ENCODE measurements around the gene ZRANB3. TPM values are rescaled to one million over a fixed set of nuclear protein-coding genes. Genes with fewer than 3 reads are reported as not detected.

Gene ZRANB3
- total RNA-seq, 1 donor from 2014 or later, result 11.0 TPM

DNA sequence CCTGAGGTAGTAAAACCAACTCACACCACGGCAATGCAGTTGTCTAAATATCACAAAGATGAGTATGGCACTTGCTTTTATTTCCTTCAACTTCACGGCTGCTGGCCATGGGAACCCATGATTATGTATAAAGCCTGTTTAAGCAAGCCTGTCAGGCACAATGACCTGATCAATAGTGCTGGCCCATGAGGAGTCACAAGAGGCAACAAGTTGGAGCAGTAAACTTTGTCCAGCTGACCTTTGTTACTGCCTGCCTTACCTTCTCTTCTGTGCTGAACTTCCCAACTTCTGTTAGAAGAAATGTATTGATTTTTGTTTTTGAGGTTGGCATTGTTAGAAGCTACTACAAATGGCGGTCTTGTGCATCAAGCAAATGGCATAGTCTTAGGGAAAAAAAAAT, 327.1 kb downstream of the ZRANB3 start:
- no peak overlapping the region for H3K4me3 Mint-ChIP-seq (ENCODE audit: unreplicated experiment)
- no peaks in the 10 kb centered on the region for H3K27me3 Mint-ChIP-seq (ENCODE audit: unreplicated experiment)
- TF ChIP-seq, protein P1, sequence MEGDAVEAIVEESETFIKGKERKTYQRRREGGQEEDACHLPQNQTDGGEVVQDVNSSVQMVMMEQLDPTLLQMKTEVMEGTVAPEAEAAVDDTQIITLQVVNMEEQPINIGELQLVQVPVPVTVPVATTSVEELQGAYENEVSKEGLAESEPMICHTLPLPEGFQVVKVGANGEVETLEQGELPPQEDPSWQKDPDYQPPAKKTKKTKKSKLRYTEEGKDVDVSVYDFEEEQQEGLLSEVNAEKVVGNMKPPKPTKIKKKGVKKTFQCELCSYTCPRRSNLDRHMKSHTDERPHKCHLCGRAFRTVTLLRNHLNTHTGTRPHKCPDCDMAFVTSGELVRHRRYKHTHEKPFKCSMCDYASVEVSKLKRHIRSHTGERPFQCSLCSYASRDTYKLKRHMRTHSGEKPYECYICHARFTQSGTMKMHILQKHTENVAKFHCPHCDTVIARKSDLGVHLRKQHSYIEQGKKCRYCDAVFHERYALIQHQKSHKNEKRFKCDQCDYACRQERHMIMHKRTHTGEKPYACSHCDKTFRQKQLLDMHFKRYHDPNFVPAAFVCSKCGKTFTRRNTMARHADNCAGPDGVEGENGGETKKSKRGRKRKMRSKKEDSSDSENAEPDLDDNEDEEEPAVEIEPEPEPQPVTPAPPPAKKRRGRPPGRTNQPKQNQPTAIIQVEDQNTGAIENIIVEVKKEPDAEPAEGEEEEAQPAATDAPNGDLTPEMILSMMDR (IDR thresholded peaks at IDR 0.05), result no peak
- H3K27ac Mint-ChIP-seq (ENCODE audit: unreplicated experiment), result no peak overlapping the region
- no peak for DNase-seq (ENCODE audit: extremely low spot score, unreplicated experiment)
- H3K36me3 Mint-ChIP-seq (ENCODE audit: unreplicated experiment), result peaks cover 10% of the 10 kb centered on the region
- H3K4me1 Mint-ChIP-seq (ENCODE audit: unreplicated experiment), result no peaks in the 10 kb centered on the region
- H3K9me3 Mint-ChIP-seq (ENCODE audit: unreplicated experiment), result no peaks in the 10 kb centered on the region

DNA sequence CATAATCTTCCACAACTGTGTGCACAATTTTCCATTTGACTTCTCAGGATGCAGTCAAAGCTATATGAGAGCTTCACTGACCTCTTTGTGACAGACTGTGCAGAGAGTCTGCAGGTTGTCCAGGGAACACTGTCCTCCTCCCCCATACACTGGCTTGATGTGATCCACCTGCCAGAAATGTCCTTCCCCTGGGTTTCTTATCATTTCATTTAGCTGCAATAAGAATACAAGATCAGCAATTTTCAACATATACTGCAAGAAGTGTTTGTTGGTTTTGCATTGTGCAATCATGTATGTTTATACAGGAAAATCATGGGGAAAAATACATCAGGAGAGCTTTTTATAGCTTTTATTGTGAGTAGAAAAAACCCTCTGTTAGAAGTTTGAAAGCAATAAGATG, 328.3 kb downstream of the ZRANB3 start:
- Mint-ChIP-seq H3K4me1 (ENCODE audit: unreplicated experiment) (no peaks in the 10 kb centered on the region), H3K9me3 (ENCODE audit: unreplicated experiment) (no peaks in the 10 kb centered on the region), H3K27me3 (ENCODE audit: unreplicated experiment) (no peaks in the 10 kb centered on the region), H3K27ac (ENCODE audit: unreplicated experiment) (no peak overlapping the region), H3K36me3 (ENCODE audit: unreplicated experiment) (peaks cover 10% of the 10 kb centered on the region), H3K4me3 (ENCODE audit: unreplicated experiment) (no peak overlapping the region)
- no peak for DNase-seq (ENCODE audit: extremely low spot score, unreplicated experiment)
- TF ChIP-seq, protein P1 (IDR thresholded peaks at IDR 0.05), result no peak

DNA sequence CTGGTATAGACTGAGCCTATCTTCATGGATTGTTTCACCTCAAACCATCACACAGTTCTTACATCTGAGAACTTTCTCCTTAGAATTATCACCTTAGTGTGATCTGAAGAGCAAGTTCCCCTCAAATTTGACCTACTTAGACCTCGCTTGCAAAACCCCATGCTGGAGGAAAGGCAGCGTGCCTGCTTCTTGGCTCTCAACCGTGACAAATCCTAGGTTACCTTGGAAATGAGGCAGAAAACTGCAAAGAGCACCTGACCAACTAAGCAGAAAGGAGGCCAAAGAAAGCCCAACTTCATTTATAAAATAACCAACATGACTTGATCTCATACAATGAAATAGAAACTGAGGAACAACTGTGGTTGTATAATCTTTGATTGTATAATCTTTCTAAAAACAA, 332.5 kb downstream of the ZRANB3 start:
- no peaks in the 10 kb centered on the region for H3K4me1 Mint-ChIP-seq (ENCODE audit: unreplicated experiment)
- H3K4me3 Mint-ChIP-seq (ENCODE audit: unreplicated experiment), result no peak overlapping the region
- TF ChIP-seq, protein P1 (IDR thresholded peaks at IDR 0.05), result no peak
- peaks cover 7% of the 10 kb centered on the region for H3K36me3 Mint-ChIP-seq (ENCODE audit: unreplicated experiment)
- DNase-seq (ENCODE audit: extremely low spot score, unreplicated experiment), result no peak
- H3K27me3 Mint-ChIP-seq (ENCODE audit: unreplicated experiment), result no peaks in the 10 kb centered on the region
- no peak overlapping the region for H3K27ac Mint-ChIP-seq (ENCODE audit: unreplicated experiment)
- H3K9me3 Mint-ChIP-seq (ENCODE audit: unreplicated experiment), result no peaks in the 10 kb centered on the region

DNA sequence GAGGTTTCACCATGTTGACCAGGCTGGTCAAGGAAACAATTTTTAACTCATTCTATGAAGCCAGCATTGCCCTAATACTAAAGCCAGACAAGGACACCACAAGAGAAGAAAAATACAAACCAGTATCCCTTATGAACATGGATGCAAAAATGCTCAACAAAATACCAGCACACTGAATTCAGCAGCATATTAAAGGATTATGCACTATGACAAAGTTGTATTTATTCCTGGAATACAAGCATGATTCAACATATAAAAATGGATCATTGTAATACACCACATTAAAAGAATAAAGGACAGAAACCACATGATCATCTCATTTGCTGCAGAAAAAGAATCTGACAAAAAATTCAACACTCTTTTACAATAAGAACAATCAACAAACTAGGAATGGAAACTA, 340.2 kb downstream of the ZRANB3 start:
- Mint-ChIP-seq H3K27me3 (ENCODE audit: unreplicated experiment) (no peaks in the 10 kb centered on the region), H3K9me3 (ENCODE audit: unreplicated experiment) (peaks cover 11% of the 10 kb centered on the region), H3K4me1 (ENCODE audit: unreplicated experiment) (peaks cover 4% of the 10 kb centered on the region), H3K27ac (ENCODE audit: unreplicated experiment) (no peak overlapping the region), H3K36me3 (ENCODE audit: unreplicated experiment) (peaks cover 4% of the 10 kb centered on the region), H3K4me3 (ENCODE audit: unreplicated experiment) (no peak overlapping the region)
- no peak for DNase-seq (ENCODE audit: extremely low spot score, unreplicated experiment)
- TF ChIP-seq, protein P1 (IDR thresholded peaks at IDR 0.05), result no peak

DNA sequence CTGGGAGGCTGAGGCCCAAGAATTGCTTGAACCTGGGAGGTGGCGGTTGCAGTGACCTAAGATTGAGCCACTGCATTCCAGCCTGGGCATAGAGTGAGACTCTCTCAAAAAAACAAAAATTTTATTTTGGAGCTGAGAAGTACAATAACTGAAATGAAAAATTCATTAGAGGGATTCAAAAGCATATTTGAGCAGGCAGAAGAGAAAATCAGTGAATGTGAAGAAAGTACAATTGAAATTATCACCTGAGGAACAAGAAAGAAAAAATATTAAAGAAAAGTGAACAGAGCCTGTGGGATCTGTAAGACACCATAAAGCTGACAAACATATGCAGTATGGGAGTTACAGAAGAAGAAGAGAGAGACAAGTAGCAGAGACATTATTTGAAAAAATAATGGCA, 341.9 kb downstream of the ZRANB3 start:
- H3K36me3 Mint-ChIP-seq (ENCODE audit: unreplicated experiment), result peaks cover 4% of the 10 kb centered on the region
- H3K4me3 Mint-ChIP-seq (ENCODE audit: unreplicated experiment), result no peak overlapping the region
- H3K4me1 Mint-ChIP-seq (ENCODE audit: unreplicated experiment), result peaks cover 4% of the 10 kb centered on the region
- DNase-seq (ENCODE audit: extremely low spot score, unreplicated experiment), result no peak
- TF ChIP-seq, protein P1 (IDR thresholded peaks at IDR 0.05), result no peak
- H3K27ac Mint-ChIP-seq (ENCODE audit: unreplicated experiment), result no peak overlapping the region
- H3K9me3 Mint-ChIP-seq (ENCODE audit: unreplicated experiment), result peaks cover 11% of the 10 kb centered on the region
- H3K27me3 Mint-ChIP-seq (ENCODE audit: unreplicated experiment), result no peaks in the 10 kb centered on the region
